GM03348 (cell line): ENCODE data around the gene MTHFSD.

Experiments used
- DNase-seq: peaks from one replicate; pipeline ENCODE4 v3.0.0; 2012; ENCODE audit warnings: low spot score

Gene MTHFSD

DNA sequence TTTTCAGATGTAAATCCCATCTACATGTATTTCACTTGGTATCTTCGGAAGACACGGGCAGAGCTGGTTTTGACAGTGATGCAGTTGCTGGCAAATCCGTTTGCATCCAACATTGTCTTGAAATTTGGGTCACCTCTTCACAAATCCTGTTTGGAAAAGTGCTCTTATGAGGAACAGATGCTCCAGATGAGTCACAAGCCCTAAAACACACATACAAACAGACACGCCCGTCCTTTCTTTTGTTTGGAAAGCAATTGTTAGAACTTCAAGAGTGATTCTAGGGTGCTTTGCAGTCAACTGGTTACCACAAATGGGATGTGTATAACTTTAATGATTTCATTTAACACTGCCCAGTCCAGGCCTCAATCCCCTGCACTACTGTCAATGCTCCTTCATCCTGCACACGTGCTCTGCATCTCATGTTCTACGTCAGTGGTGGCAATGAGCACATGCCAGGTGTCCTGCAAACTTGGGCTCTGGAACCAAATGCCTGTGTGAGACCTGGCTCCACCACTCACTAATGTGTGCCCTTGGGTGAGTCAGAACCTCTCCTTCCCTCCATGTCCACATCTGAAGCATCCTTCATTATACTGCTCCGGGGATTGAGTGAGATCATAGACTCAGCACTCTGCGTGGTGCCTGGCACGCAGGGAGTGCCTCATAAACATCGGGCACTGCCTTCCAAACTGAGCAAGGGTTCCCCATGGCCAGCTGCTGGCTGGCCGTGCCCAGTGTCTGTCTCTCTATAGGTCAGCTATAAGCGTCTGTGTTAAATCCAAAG lies 64.0 kb downstream of the MTHFSD start:
- no peak for DNase-seq

DNA sequence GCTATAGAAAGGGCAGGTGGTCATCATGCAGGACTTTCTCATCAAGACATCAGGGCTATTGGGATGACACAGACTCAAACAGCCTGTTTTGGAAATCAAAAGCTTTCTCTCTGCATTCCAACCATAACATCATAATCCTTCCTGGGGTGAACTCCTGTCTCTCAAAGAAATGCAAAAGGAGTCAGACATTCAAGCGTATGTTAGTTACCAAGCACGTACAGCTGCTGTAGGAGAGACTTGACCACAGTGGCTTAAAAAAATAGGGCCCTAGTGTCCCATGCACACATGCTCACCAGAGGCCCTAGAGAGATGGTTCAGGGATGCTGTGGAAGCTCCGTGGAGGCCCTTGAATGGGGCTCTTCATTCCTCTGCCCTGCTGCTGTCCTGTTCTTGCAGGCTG lies 69.3 kb downstream of the MTHFSD start:
- no peak for DNase-seq

DNA sequence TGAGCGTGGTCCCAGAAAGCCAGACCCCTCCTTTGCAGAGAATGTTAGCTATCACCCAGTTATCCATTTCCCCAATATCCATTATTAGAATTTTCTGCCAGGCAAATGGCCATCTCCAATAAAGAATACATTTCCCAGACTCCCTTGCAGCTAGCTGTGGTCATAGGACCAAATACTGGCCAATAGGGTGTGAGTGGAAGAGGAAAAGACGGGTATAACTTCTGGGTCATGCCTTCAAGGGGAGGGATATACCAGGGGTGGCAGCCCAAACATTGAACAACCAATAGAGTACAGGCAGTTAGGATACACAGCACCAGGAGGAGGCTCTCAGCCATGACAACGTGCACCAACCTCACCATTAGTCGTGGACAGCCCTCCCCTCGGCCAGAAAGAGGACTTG lies 70.8 kb downstream of the MTHFSD start:
- no peak for DNase-seq

DNA sequence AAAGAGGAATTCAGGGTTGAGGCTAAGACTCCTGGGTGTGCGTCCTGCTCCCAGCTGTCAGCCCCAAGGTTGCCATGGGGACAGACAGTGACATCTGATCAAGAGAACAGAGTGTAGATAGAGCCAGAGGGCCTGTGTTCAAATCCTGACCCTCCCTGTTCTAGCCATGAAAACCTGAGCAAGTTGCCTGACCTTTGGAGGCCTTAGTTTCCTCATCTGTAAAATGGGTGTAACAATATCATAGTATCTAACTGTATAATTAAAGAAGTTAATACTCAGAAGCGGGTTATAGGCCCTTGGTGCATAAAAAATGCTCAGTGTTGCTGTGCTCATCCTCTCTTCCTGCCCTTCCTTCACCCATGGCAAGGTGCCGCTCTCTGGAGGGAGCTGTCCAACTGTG lies 73.4 kb downstream of the MTHFSD start:
- DNase-seq: no peak

DNA sequence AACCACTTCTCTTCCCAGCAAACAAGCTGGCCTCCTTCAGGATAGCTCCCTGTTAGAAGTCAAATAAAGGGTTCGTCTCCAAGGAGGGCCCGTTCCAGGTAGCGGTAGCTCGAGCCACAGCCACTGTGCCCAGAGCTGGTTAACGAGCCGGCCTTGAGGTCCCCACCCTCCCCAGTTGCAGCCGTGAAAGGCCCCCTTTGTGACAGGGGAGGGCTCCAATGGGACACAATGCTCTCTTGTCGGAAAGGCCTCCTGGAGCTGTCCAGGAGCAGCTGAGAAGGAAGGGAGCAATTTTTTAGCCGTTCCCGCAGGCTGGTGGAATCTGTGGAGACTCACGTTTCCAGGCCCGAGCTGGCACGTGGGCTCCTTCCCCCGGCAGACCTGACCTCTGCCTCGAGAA lies 74.6 kb downstream of the MTHFSD start:
- no peak for DNase-seq
